Fibroblast of lung (primary cell): ENCODE results near the gene LPP. TPM values are rescaled to one million over a fixed set of nuclear protein-coding genes. Genes with fewer than 3 reads are reported as not detected.
A peak's percentile ranks its signal among the peaks of the same experiment; 100 is the strongest.

Experiments used
- DNase-seq, 2 donors: peaks; one replicate each; pipeline versions ENCODE4 v3.0.0 to v3.0.0-alpha.2; 2010; ENCODE audit warnings: low read depth in 2 of 2
- H2AFZ ChIP-seq: 2 replicates; pipeline ENCODE4 v1.5.1; 2012; ENCODE audit warnings: low read length, control low read depth, inconsistent platforms
- H3K27ac ChIP-seq: 2 replicates; pipeline ENCODE4 v1.5.1; 2011; ENCODE audit warnings: low read length, control low read depth; ENCODE audit not compliant: insufficient read depth
- H3K27me3 ChIP-seq: 2 replicates; pipeline ENCODE4 v1.5.1; 2011; ENCODE audit warnings: mild to moderate bottlenecking, low read length; ENCODE audit not compliant: control insufficient read depth, insufficient read depth
- H3K36me3 ChIP-seq: 2 replicates; pipeline ENCODE4 v1.5.1; 2011; ENCODE audit warnings: low read length; ENCODE audit not compliant: control insufficient read depth, insufficient read depth
- H3K4me1 ChIP-seq: 2 replicates; pipeline ENCODE4 v1.5.1; 2011; ENCODE audit warnings: low read length; ENCODE audit not compliant: control insufficient read depth, insufficient read depth; ENCODE audit errors: extremely low read depth
- H3K4me2 ChIP-seq: 2 replicates; pipeline ENCODE4 v1.5.1; 2011; ENCODE audit warnings: low read length, control low read depth; ENCODE audit not compliant: insufficient read depth; ENCODE audit errors: extremely low read depth
- H3K4me3 ChIP-seq, 4 experiments: fragments of 200-600 bp in 1 of 4; sonication (generic) in 1 of 4; replicated peaks in 1 of 4; 2 replicates each; pipeline ENCODE4 v1.5.1; 2011 to 2016; ENCODE audit warnings: low read length in 4 of 4, low read depth in 3 of 4, mild to moderate bottlenecking in 3 of 4, control low read depth in 2 of 4, inconsistent platforms in 1 of 4, mixed read lengths in 1 of 4; ENCODE audit not compliant: insufficient read depth in 1 of 4; ENCODE audit errors: control extremely low read depth in 1 of 4
- H3K79me2 ChIP-seq: 2 replicates; pipeline ENCODE4 v1.5.1; 2012; ENCODE audit warnings: mild to moderate bottlenecking, low read length, inconsistent platforms; ENCODE audit not compliant: control insufficient read depth, insufficient read depth
- H3K9ac ChIP-seq: 2 replicates; pipeline ENCODE4 v1.5.1; 2011; ENCODE audit warnings: mild to moderate bottlenecking, low read length, control low read depth; ENCODE audit not compliant: insufficient read depth
- H3K9me3 ChIP-seq: 2 replicates; pipeline ENCODE4 v1.5.1; 2012; ENCODE audit warnings: low read depth, low read length; ENCODE audit not compliant: control insufficient read depth, insufficient read depth
- H4K20me1 ChIP-seq: 2 replicates; pipeline ENCODE4 v1.5.1; 2011; ENCODE audit warnings: low read length; ENCODE audit not compliant: control insufficient read depth, insufficient read depth; ENCODE audit errors: extremely low read depth
- EZH2 ChIP-seq: IDR thresholded peaks from 2 replicates; pipeline ENCODE4 v1.5.1; 2012; ENCODE audit warnings: low read length, control low read depth, mild to moderate bottlenecking; ENCODE audit errors: missing control alignments
- polyA plus RNA-seq, 2 donors: library from polyadenylated mRNA; depleted of rRNA in 1 of 2; stranded (reverse) in 1 of 2; unstranded in 1 of 2; fragments of >200 nt; gene quantifications; 2 replicates each; pipeline ENCODE4 v1.2.1, GENCODE V29; 2011 to 2012; ENCODE audit warnings: missing spikeins in 1 of 2
- total RNA-seq: library from RNA; depleted of rRNA; stranded (reverse); fragments of >200 nt; gene quantifications from 2 replicates; pipeline ENCODE4 v1.2.1, GENCODE V29; 2014
- TF ChIP-seq, protein P1 (sequence below), 2 donors: IDR thresholded peaks in 1 of 2; conservative IDR thresholded peaks in 1 of 2; 1 replicate in 1 of 2; 2 replicates in 1 of 2; pipeline ENCODE4 v1.5.1; 2011 to 2012; ENCODE audit warnings: low read length in 2 of 2, control low read depth in 1 of 2, inconsistent platforms in 1 of 2, low read depth in 1 of 2, mild to moderate bottlenecking in 1 of 2

LPP gene
- total and polyA plus RNA-seq, 2 donors (not counting 1 experiment from before 2014, with no cell fraction given) = 69.0 to 124 TPM

DNA sequence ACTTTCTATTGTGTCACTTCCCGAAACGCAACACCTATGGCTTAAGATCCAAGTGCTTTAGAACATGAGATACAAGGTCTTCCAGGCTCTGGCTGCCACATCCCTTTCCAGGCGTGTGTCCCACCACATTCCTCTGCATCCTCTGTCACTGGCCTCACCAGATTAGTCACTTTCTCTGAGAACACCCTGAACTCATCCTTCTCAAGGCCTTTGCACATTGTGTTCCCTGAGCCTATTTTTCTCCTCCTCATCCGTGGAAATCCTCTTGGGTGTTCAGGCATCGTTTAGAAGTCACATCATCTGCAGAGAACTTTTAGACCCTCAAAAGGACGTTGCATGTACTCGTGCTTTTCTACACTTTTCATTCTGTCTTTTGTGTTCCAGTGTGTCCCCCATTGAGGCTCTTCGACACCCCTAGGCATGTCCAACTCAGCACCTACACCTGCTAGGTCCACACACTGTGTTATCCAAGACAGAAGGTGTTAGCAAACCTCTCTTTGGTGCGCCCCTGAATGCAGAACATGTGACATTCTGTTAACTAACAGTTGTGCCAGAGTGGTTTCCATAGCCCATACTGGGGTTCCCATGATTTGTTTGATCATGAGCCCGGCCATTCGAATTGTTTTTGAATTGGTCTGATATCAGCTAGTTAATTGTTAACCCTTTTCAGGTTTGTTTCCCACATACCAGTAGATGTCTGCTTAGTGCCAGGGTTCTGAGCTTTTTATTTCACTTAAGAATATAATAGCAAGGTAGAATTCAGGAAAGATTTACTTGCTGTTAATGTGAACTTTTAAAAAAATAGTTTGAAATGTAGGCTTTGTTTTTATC lies 67.2 kb downstream of the LPP start:
- peak; percentile 62 to 72 for DNase-seq
- H3K79me2 ChIP-seq = peaks cover 91% of the 10 kb centered on the region
- TF ChIP-seq EZH2 = no peak
- TF ChIP-seq, protein P1, sequence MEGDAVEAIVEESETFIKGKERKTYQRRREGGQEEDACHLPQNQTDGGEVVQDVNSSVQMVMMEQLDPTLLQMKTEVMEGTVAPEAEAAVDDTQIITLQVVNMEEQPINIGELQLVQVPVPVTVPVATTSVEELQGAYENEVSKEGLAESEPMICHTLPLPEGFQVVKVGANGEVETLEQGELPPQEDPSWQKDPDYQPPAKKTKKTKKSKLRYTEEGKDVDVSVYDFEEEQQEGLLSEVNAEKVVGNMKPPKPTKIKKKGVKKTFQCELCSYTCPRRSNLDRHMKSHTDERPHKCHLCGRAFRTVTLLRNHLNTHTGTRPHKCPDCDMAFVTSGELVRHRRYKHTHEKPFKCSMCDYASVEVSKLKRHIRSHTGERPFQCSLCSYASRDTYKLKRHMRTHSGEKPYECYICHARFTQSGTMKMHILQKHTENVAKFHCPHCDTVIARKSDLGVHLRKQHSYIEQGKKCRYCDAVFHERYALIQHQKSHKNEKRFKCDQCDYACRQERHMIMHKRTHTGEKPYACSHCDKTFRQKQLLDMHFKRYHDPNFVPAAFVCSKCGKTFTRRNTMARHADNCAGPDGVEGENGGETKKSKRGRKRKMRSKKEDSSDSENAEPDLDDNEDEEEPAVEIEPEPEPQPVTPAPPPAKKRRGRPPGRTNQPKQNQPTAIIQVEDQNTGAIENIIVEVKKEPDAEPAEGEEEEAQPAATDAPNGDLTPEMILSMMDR (conservative IDR thresholded peaks at IDR 0.05 in 1 of 2, IDR thresholded peaks at IDR 0.05 in 1 of 2; ENCODE audit: low read depth in 1 of 2, low read length in 2 of 2) = no peak
- H3K27me3 ChIP-seq = no peaks in the 10 kb centered on the region
- H3K36me3 ChIP-seq = peaks cover 5% of the 10 kb centered on the region
- no peak overlapping the region for H2AFZ ChIP-seq
- peak overlapping the region; percentile 70 for H3K27ac ChIP-seq
- no peak overlapping the region for H3K4me2 ChIP-seq
- no peaks in the 10 kb centered on the region for H4K20me1 ChIP-seq
- no peak overlapping the region for H3K9ac ChIP-seq
- peaks cover 19% of the 10 kb centered on the region for H3K4me1 ChIP-seq
- no peak overlapping the region for H3K4me3 ChIP-seq
- H3K9me3 ChIP-seq = no peaks in the 10 kb centered on the region

DNA sequence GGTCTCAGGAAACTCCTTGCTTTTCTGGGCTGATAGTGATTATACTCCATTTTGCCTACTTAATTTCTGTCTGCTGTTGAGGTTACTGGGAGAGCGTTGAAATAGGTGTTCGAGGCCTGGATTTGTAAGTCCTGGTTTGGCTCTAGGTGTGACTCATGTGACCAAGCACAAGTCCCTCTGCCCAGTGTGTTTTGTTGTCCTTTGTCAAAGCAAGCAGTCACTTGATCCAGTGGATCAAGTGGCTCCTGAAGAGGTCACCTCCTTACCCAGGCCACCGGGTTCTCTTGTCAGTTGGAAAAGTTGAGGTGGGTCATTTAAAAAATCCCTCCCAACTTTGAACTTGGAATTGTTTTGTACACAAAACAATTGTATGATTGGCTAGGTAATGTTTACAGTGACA lies 70.0 kb downstream of the LPP start:
- peaks cover 89% of the 10 kb centered on the region for H3K79me2 ChIP-seq
- TF ChIP-seq, protein P1 (conservative IDR thresholded peaks at IDR 0.05 in 1 of 2, IDR thresholded peaks at IDR 0.05 in 1 of 2; ENCODE audit: low read depth in 1 of 2, low read length in 2 of 2) = no peak
- TF ChIP-seq EZH2 = no peak
- DNase-seq = no peak
- H3K27ac ChIP-seq = no peak overlapping the region
- H3K27me3 ChIP-seq = no peaks in the 10 kb centered on the region
- H2AFZ ChIP-seq = no peak overlapping the region
- no peak overlapping the region for H3K4me3 ChIP-seq
- peaks cover 9% of the 10 kb centered on the region for H3K4me1 ChIP-seq
- H3K9ac ChIP-seq = no peak overlapping the region
- no peak overlapping the region for H3K4me2 ChIP-seq
- H3K9me3 ChIP-seq = no peaks in the 10 kb centered on the region
- H4K20me1 ChIP-seq = no peaks in the 10 kb centered on the region
- H3K36me3 ChIP-seq = peaks cover 9% of the 10 kb centered on the region

DNA sequence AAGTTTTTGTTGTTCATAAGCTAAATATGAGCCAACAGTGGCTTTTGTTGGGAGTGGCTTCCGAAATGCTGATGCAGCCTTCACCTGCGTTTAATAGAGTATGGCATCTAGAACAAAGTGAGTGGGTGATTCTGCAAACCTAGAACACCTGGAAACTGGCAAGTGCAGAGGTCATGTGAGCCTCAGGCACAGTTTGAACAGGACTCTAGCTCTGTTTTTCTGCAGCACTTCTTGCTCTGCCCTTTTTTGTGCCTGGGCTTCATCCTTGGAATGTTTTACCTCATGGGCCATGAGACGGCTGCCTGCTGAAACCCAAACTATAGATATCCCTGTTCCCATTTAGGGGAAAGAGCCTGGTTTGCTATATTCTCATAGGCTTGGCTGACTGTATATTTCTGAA lies 73.5 kb downstream of the LPP start:
- DNase-seq = no peak
- no peaks in the 10 kb centered on the region for H3K4me1 ChIP-seq
- H3K4me2 ChIP-seq = no peak overlapping the region
- H3K9me3 ChIP-seq = no peaks in the 10 kb centered on the region
- no peak overlapping the region for H2AFZ ChIP-seq
- H3K79me2 ChIP-seq = peaks cover 77% of the 10 kb centered on the region
- H4K20me1 ChIP-seq = no peaks in the 10 kb centered on the region
- no peak overlapping the region for H3K9ac ChIP-seq
- H3K27me3 ChIP-seq = no peaks in the 10 kb centered on the region
- H3K27ac ChIP-seq = no peak overlapping the region
- no peak for TF ChIP-seq EZH2
- TF ChIP-seq, protein P1 (conservative IDR thresholded peaks at IDR 0.05 in 1 of 2, IDR thresholded peaks at IDR 0.05 in 1 of 2; ENCODE audit: low read depth in 1 of 2, low read length in 2 of 2) = no peak
- peaks cover 3% of the 10 kb centered on the region for H3K36me3 ChIP-seq
- no peak overlapping the region for H3K4me3 ChIP-seq
